Bronchial epithelial cell (primary cell): ENCODE measurements around the gene CDK1. TPM values are rescaled to one million over a fixed set of nuclear protein-coding genes. Genes with fewer than 3 reads are reported as not detected.

Experiments used
- DNase-seq: peaks from one replicate; pipeline ENCODE4 v3.0.0-alpha.2; 2010; ENCODE audit warnings: low read depth
- FAIRE-seq: peaks from 2 replicates; lab custom pipeline; 2011; peaks lifted over from hg19 to GRCh38; lab: Jason Lieb, UNC
- H3K27me3 ChIP-seq: 2 replicates; pipeline ENCODE4 v1.5.1; 2011; ENCODE audit warnings: low read length; ENCODE audit not compliant: control insufficient read depth, insufficient read depth
- H3K36me3 ChIP-seq: 2 replicates; pipeline ENCODE4 v1.5.1; 2011; ENCODE audit warnings: low read length; ENCODE audit not compliant: control insufficient read depth, insufficient read depth
- H3K4me3 ChIP-seq: 2 replicates; pipeline ENCODE4 v1.5.1; 2011; ENCODE audit warnings: mild to moderate bottlenecking, low read depth, low read length, control low read depth
- CTCF ChIP-seq: IDR thresholded peaks from 2 replicates; pipeline ENCODE4 v1.5.1; 2011; ENCODE audit warnings: mild to moderate bottlenecking, moderate library complexity, low read length, control low read depth, inconsistent platforms; ENCODE audit not compliant: insufficient read depth, severe bottlenecking
- total RNA-seq: library from RNA; depleted of rRNA; stranded (reverse); fragments of >200 nt; gene quantifications from 2 replicates; pipeline ENCODE4 v1.2.1, GENCODE V29; 2014

The CDK1 gene
- total RNA-seq, 1 donor from 2014 or later = 0.79 TPM

GRCh38 chr10:60794953-60795352 is 16.7 kb downstream of the CDK1 start:
- Histone ChIP-seq H3K27me3 (no peaks in the 10 kb centered on the region), H3K36me3 (peaks cover 1% of the 10 kb centered on the region), H3K4me3 (no peak overlapping the region)
- no peak for TF ChIP-seq CTCF
- DNase-seq = no peak
- FAIRE-seq = no peak

GRCh38 chr10:60795465-60796202 is 17.4 kb downstream of the CDK1 start:
- peaks cover 1% of the 10 kb centered on the region for H3K36me3 ChIP-seq
- H3K27me3 ChIP-seq = no peaks in the 10 kb centered on the region
- no peak for TF ChIP-seq CTCF
- FAIRE-seq (no peak), DNase-seq (no peak)
- H3K4me3 ChIP-seq = no peak overlapping the region

- Histone ChIP-seq H3K4me3 (no peak overlapping the region), H3K36me3 (peaks cover 1% of the 10 kb centered on the region), H3K27me3 (no peaks in the 10 kb centered on the region)
- no peak for FAIRE-seq
- no peak for TF ChIP-seq CTCF
- DNase-seq = no peak
Measured at GRCh38 chr10:60796481-60796880, 18.2 kb downstream of the CDK1 start.

- TF ChIP-seq CTCF = no peak
- no peaks in the 10 kb centered on the region for H3K27me3 ChIP-seq
- no peak overlapping the region for H3K4me3 ChIP-seq
- no peak for DNase-seq
- H3K36me3 ChIP-seq = peaks cover 1% of the 10 kb centered on the region
- no peak for FAIRE-seq
Measured at GRCh38 chr10:60797200-60797599, 18.9 kb downstream of the CDK1 start.

GRCh38 chr10:60798031-60798430 is 19.8 kb downstream of the CDK1 start:
- no peak for TF ChIP-seq CTCF
- FAIRE-seq (no peak), DNase-seq (no peak)
- H3K36me3 ChIP-seq = peaks cover 1% of the 10 kb centered on the region
- H3K27me3 ChIP-seq = no peaks in the 10 kb centered on the region
- no peak overlapping the region for H3K4me3 ChIP-seq

- DNase-seq (no peak), FAIRE-seq (no peak)
- no peak for TF ChIP-seq CTCF
- Histone ChIP-seq H3K36me3 (peaks cover 1% of the 10 kb centered on the region), H3K4me3 (no peak overlapping the region), H3K27me3 (no peaks in the 10 kb centered on the region)
Measured at GRCh38 chr10:60798870-60799269, 20.6 kb downstream of the CDK1 start.
